AG04449 (cell line): ENCODE results near the gene FIGNL2.
"Not testable (repeated sequence)": the region's sequence is repeated elsewhere in the genome, so short reads cannot be mapped to it uniquely, and the experiment has no call there.

ENCODE experiments used
- CTCF ChIA-PET: fragments of 350-600 bp; formaldehyde crosslinking; extraction: SDS; loops from one replicate; lab custom pipeline; 2021; ENCODE audit warnings: antibody characterized with exemption; lab: Yijun Ruan, JAX
- POLR2A ChIA-PET: fragments of 400-600, 350-600 bp; formaldehyde crosslinking; extraction: SDS; loops from one replicate; lab custom pipeline; 2020; ENCODE audit warnings: antibody characterized with exemption, inconsistent platforms; lab: Yijun Ruan, JAX
- DNase-seq: peaks from one replicate; pipeline ENCODE4 v3.0.0-alpha.2; 2010; ENCODE audit warnings: low read depth, low spot score
- H3K4me3 ChIP-seq: 2 replicates; pipeline ENCODE4 v1.5.1; 2011; ENCODE audit warnings: low read depth, mild to moderate bottlenecking, control low read depth, low read length
- CTCF ChIP-seq: IDR thresholded peaks from one replicate; pipeline ENCODE4 v1.5.1; 2011; ENCODE audit warnings: mild to moderate bottlenecking, moderate library complexity, low read length, control low read depth, inconsistent platforms; ENCODE audit not compliant: insufficient read depth; ENCODE audit errors: missing control alignments

FIGNL2 gene

DNA sequence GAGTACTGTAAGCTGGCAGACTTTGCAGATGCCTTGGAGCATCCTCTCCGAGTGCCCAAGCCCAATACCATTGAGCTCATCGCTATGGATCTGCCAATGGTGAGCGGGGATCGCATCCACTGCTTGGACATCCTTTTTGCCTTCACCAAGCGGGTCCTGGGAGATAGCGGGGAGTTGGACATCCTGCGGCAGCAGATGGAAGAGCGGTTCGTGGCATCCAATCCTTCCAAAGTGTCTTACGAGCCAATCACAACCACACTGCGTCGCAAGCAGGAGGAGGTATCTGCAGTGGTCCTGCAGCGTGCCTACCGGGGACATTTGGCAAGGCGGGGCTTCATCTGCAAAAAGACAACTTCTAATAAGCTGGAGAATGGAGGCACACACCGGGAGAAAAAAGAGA lies 41.6 kb downstream of the FIGNL2 start:
- H3K4me3 ChIP-seq = no peak overlapping the region
- CTCF ChIA-PET = no interaction called here
- DNase-seq = no peak
- POLR2A ChIA-PET = no interaction called here
- TF ChIP-seq CTCF = no peak

DNA sequence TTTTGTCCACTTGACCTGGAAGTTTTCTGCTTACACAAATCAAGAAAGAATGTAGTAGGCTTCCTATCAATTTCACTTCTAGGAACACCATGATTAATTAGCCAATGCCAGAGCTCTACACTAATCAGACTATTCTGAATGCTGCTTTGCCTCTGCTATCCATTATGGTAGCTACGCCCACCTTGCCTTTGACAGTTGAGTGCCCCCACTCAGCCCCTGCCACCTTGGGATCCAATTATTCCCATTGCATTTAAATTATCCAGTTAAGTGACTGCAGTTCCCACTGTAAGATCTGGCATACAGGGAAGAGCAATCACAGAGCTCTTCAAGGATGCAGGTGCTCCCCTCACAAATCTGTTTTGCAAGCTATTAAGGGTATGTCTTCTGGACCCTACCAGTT lies 47.5 kb downstream of the FIGNL2 start:
- CTCF ChIA-PET = interaction anchor here (1.2 to 2.9 kb wide), 2 partner anchors 11 to 13 kb away, joined by 3 to 14 read pairs; a partner anchor contains a TSS
- no peak overlapping the region for H3K4me3 ChIP-seq
- POLR2A ChIA-PET = no interaction called here
- TF ChIP-seq CTCF = no peak
- DNase-seq = no peak

DNA sequence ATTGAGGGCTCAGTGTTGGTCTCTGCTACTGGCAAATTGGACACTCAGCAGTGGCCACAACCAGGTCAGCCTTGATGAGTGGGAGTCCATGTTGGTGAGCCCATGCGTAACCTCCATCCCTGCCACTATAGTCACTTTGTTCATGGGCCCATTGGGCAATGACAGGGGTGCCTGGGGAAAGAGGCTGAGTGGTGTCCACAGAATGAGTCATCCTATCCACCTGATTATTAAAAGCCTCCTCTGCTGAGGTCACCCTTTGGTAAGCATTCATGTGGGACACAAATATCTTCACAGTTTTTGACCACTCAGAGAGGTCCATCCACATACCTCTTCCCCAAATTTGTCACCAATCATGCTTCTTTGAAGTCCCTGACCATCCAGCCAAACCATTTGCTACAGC lies 50.0 kb downstream of the FIGNL2 start:
- TF ChIP-seq CTCF = no peak
- DNase-seq = no peak
- ChIA-PET POLR2A (no interaction called here), CTCF (no interaction called here)
- H3K4me3 ChIP-seq = no peak overlapping the region

DNA sequence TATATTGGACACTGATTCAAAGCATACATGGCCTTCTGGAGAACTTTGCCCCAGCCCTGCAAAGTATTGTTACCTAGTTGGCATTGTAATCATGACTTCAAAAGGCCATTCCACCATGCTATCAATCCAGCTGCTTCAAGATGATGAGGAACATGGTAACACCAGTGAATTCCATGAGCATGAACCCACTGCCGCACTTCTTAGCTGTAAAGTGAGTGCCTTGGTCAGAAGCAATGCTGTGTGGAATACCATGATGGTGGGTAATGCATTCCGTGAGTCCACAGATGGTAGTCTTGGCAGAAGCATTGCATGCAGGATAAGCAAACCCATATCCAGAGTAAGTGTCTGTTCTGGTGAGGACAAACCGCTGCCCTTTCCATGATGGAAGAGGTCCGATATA lies 50.5 kb downstream of the FIGNL2 start:
- POLR2A ChIA-PET, DNase-seq, CTCF ChIA-PET, H3K4me3 ChIP-seq: not testable (repeated sequence)

GRCh38 chr12:51797301-51797700 lies 51.2 kb downstream of the FIGNL2 start:
- no peak for TF ChIP-seq CTCF
- no peak overlapping the region for H3K4me3 ChIP-seq
- ChIA-PET POLR2A (no interaction called here), CTCF (no interaction called here)
- no peak for DNase-seq

DNA sequence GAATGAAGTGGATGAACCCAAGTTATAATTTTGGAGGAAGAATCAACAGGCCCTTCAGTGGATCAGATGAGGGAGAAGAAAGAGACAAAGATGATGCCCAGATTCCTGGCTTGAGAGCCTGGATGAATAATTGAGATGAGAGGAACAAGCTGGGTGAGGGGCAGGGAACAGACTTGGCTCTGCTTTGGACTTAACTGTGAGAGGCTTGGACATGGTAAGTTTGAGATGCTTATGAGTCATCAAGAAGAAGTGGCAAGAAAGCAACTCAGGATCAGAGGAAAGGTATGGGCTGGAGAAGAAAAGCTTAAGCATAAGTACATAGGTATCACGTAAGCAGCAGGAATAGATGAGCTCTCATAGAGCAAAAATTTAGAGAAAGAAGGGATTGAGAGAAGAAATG lies 55.3 kb downstream of the FIGNL2 start:
- no peak for DNase-seq
- no peak overlapping the region for H3K4me3 ChIP-seq
- no peak for TF ChIP-seq CTCF
- CTCF ChIA-PET = interaction anchor here (1.2 to 1.7 kb wide), 2 partner anchors 27 to 372 kb away, joined by 3 to 4 read pairs; no protein-coding TSS in a partner anchor
- POLR2A ChIA-PET = no interaction called here

DNA sequence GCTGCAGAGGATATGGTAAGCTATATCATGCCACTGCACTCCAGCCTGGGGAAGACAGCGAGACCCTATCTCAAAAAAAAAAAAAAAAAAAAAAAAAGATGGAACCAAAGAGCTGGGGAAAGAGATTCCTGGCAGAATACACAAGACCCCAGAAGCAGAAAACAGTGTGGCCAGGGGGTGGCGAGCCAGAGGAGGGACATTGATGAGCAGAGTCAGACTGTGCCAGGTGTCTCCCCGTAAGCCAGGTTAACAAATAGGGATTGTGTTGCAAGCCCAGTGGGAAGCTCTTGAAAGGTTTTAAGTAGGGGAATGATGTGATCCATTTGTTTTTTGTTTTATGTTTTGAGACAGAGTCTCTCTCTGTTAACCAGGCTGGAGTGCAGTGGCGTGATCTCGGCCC lies 56.1 kb downstream of the FIGNL2 start:
- CTCF ChIA-PET = interaction anchor here (0.9 to 5.0 kb wide), 3 partner anchors 10 to 28 kb away, joined by 4 to 21 read pairs (median 4); a partner anchor contains a TSS
- POLR2A ChIA-PET = interaction anchor here (0.6 kb wide), 1 partner anchor 333 kb away, joined by 4 read pairs; no protein-coding TSS in a partner anchor
- DNase-seq = no peak
- no peak overlapping the region for H3K4me3 ChIP-seq
- TF ChIP-seq CTCF = no peak
